Erythroblast (primary cell): ENCODE results near the gene HIC1.

Source experiments
- DNase-seq, 2 experiments: peaks; one replicate each; lab custom pipeline; 2025; lab: John Stamatoyannopoulos, UW
- GATA1 ChIP-seq: IDR thresholded peaks from 2 replicates; pipeline ENCODE4 v1.6.1; 2011; ENCODE audit warnings: low read depth, mild to moderate bottlenecking, control low read depth, low read length, moderate library complexity
- POLR2A ChIP-seq: IDR thresholded peaks from 2 replicates; pipeline ENCODE4 v1.6.1; 2011; ENCODE audit warnings: mild to moderate bottlenecking, low read length

Gene HIC1

DNA sequence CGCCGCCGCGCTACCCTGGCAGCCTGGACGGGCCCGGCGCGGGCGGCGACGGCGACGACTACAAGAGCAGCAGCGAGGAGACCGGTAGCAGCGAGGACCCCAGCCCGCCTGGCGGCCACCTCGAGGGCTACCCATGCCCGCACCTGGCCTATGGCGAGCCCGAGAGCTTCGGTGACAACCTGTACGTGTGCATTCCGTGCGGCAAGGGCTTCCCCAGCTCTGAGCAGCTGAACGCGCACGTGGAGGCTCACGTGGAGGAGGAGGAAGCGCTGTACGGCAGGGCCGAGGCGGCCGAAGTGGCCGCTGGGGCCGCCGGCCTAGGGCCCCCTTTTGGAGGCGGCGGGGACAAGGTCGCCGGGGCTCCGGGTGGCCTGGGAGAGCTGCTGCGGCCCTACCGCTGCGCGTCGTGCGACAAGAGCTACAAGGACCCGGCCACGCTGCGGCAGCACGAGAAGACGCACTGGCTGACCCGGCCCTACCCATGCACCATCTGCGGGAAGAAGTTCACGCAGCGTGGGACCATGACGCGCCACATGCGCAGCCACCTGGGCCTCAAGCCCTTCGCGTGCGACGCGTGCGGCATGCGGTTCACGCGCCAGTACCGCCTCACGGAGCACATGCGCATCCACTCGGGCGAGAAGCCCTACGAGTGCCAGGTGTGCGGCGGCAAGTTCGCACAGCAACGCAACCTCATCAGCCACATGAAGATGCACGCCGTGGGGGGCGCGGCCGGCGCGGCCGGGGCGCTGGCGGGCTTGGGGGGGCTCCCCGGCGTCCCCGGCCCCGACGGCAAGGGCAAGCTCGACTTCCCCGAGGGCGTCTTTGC lies 3.1 kb downstream of the HIC1 start:
- DNase-seq = peak; percentile 34 to 42

DNA sequence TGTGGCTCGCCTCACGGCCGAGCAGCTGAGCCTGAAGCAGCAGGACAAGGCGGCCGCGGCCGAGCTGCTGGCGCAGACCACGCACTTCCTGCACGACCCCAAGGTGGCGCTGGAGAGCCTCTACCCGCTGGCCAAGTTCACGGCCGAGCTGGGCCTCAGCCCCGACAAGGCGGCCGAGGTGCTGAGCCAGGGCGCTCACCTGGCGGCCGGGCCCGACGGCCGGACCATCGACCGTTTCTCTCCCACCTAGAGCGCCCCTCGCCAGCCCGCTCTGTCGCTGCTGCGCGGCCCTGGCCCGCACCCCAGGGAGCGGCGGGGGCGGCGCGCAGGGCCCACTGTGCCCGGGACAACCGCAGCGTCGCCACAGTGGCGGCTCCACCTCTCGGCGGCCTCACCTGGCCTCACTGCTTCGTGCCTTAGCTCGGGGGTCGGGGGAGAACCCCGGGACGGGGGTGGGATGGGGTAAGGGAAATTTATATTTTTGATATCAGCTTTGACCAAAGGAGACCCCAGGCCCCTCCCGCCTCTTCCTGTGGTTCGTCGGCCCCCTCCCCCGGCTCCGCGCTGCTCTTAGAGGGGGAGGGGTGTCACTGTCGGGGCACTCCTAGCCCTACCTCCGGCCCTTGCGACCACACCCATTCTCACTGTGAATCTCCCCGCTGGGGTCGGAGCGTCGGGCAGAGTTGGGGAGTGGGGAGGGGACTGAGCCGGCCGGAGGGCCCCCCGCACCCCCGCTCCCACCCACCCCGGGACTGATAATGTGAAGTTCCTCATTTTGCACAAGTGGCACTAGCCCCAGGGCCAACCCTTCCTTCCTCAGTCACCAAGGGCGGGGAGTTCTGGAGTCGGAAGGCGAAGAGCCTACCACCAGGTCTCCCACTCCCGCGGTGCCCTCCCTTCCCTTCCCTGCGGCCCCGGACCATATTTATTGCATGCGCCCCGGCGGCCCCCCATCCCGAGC lies 4.0 kb downstream of the HIC1 start:
- peak; percentile 78 to 88 for DNase-seq
- TF ChIP-seq POLR2A (no peak), GATA1 (no peak)

More for the DNA sequence above, 3.1 kb downstream of the HIC1 start:
- TF ChIP-seq GATA1 = no peak
- TF ChIP-seq POLR2A = no peak

DNA sequence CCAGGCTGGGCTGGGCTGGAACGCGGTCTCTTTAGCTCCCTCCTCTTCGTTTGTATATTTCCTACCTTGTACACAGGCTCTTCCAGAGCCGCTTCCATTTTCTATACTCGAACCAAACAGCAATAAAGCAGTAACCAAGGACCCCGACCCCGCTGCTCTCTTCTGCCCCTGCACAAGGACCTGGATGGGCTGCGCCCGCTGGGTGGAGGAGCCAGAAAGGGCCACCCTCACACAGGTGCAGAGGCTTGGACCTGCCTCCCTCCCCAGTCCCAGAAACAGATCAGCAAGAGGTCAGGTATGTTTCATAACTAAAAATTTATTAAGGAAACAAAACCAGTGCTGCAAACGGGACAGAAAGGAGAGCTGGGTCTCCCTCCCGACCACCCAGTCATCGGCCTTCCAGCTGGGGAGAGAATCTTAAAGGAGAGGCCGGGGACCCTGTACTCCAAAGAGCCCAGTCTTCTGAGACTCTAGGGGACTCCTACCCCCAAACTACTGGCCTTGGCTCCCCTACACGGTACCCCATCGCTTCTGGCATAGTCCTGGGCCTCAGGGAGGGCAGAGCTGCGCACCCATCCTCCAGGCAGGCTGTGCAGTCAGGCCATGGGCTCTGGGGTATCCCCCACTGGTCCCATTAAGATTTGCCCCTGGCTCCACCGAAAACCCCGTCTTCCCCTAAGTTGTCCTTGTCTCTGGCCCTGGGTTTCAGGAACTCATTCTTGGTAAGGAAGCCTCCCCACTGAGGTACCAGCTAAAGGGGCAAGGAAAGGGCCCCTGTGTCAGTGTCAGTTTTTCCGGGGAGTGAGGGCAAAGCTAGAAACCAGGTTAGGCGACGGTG lies 4.9 kb downstream of the HIC1 start:
- TF ChIP-seq GATA1 = no peak
- no peak for TF ChIP-seq POLR2A
- no peak for DNase-seq

DNA sequence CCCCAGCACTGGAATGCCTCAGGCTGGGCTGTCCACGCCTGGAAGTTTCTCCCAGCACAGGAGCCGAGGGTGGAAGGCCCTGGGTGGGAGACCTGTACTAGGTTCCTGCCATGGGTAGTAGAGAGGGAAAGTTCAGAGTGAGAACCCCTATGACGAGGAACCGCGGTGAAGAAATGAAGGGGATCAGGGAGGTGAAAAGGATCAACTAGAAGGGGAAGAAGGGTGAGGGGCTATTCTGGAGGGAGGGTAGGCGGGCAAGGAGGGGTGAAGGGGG lies 5.4 kb downstream of the HIC1 start:
- TF ChIP-seq POLR2A = no peak
- DNase-seq = no peak

DNA sequence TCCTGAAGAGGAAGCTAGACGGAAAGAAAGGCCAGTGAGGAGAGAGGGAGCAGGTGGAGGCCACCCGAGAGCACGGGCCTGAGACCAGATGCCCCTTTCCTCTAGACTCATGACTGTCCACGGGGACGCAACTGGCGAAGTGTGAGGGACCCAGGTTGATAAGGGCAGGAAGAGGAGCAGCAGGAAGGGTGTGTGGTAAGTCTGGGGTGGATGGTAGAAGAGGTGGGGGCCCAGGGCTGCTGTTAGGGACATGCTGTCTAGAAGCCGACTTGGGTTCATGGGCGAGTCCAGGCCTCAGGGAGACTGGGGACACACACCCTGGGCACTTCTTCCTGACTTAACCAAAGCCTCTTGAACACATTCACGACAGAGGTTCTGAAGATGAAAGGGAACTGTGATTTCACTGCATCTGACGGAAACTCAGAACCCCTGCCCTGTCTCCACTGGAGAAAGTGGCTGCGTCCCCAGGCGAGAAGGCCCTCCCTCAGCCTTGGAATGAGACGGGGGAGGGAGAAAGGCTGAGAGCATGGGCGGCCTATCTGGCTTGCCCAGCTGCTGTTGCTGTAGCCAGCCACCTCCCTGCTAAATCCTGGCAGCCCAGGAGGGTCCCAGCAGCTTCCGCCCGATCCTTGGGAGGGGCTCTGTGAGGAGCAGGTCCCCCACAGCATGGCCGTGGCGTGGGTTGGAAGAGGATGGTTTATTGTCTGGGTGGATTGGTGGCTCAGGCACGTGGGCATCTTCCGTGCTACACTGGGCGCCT lies 6.0 kb downstream of the HIC1 start:
- no peak for TF ChIP-seq GATA1
- TF ChIP-seq POLR2A = no peak
- DNase-seq = no peak

DNA sequence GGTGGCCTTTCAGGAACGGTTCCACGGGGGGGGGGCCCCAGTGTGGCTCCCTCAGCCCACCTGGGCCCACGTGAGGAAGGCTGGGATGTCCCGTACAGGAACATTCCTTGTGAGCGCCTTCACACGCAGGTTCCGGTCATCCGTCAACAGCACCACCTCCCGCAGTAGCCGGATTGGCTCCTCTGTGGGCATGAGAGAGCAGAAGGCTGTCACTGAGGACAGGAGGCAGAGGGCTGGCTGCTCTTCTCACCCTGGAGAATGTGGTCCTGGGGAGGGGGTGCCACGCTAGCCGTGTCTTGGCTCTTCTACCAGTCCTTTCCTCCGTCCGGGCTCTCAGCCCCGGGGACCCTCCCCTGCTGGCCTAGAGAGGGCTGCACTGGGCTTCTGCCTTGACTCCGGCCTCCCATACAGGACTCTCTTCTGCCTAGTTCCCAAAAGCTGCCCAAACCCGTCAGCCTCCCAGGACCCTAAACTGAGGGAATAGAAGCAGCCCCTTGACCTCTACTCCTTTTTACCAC lies 6.6 kb downstream of the HIC1 start:
- DNase-seq = no peak
- TF ChIP-seq POLR2A (no peak), GATA1 (no peak)

DNA sequence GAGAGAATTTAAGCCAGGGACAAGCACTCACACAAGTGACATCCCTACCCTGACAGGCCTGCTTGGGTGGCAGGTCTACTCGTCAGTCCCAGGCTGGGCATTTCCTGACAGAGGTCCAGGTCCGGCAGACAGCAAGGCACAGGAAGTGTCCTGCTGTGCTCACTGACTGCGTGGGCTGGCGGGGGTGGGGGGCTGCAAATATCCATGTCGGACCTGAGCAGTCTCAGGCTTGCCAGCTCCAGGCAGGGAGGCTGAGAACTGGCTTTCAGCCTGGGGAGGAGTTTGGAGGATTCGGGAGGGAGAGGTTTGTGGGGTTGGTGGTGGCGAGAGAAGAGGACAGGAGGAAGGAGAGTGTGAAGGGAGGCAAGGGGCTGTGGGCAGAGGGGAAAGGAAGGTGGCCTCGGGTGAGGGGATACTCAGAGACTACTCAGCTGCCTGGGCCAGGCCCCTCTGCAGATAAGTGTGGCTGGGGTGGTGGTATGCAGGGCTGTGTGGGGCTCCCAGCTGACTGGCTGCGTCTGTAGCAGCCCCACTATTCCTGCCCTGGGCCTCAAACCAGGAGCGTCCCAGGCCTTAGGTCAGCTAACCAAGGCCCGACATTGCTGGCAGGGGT lies 7.8 kb downstream of the HIC1 start:
- no peak for DNase-seq

DNA sequence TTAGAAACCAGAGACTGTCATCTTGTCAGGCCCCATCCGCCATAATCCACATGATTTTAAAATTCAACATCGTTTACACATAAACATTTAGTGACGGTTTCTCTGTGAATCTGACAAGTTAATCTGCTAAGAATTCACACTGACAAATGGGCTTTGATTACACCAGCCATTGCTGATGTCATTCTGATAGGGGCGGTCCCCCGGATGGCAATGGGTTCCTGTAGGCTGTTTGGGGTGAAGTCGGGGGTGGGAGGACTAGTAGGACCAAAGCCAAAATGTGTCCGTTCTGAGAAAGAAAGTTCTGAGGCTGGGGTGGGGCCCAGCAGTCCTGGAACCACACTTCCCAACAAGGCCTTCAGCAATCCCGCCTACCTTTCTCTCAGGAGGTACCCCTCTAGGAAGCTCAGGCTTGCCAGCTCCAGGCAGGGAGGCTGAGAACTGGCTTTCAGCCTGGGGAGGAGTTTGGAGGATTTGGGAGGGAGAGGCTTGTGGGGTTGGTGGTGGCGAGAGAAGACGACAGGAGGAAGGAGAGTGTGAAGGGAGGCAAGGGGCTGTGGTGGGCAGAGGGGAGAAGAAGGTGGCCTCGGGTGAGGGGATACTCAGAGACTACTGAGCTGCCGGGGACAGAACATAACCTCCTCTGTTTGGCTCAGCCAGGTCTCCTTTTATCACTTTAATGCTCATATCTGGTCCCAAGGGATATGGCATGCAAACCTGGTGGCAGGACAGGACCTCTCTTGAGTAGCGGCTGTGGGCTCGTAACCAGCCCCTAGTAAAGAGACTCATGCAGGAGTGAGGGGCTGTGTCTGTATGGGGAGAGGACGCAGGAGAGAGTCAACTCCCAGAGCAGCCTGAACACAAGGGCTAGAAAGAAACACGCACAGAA lies 8.6 kb downstream of the HIC1 start:
- TF ChIP-seq POLR2A (no peak), GATA1 (no peak)
- DNase-seq = no peak

More for the DNA sequence above, 7.8 kb downstream of the HIC1 start:
- TF ChIP-seq POLR2A (no peak), GATA1 (no peak)

DNA sequence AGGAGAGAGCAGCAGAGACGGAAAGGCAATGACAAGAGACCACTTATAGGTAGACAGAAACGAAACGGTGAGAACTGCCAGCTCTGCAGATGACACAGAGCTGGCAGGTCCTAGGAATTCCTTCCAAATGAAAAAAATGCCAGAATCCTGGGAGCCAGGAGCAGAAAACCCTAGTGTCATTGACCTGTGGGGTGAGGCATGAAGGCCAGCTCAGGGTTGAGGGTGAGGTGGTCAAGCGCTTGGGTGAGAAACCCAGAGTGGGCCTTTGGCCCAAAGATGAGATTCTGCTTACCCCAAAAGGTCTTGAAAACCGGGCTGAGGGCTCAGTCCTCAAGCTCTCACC lies 9.2 kb downstream of the HIC1 start:
- TF ChIP-seq GATA1 = no peak
- TF ChIP-seq POLR2A = no peak
- DNase-seq = no peak

DNA sequence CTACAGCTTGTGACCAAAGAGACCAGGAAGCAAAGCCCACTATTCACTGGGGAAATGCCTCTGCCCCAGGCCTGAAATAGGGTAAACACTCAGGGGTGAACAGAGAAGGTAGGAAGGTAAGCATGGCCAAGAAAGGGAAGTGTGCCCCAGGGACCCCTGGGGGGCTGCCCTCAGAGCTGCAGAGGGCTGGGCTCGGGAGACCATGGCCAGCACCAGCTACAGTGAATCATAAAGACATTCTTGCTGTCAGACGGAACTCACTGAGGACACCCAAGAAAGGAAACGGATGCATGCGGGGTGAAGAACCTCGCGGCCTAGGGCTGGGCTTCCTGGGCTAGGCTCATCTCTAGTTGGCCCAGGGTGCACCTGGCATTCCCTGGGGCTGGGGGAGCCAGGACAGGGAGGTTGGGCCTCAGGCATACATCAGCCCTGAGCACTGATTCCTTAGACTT lies 9.6 kb downstream of the HIC1 start:
- no peak for DNase-seq
- TF ChIP-seq GATA1 (no peak), POLR2A (no peak)

DNA sequence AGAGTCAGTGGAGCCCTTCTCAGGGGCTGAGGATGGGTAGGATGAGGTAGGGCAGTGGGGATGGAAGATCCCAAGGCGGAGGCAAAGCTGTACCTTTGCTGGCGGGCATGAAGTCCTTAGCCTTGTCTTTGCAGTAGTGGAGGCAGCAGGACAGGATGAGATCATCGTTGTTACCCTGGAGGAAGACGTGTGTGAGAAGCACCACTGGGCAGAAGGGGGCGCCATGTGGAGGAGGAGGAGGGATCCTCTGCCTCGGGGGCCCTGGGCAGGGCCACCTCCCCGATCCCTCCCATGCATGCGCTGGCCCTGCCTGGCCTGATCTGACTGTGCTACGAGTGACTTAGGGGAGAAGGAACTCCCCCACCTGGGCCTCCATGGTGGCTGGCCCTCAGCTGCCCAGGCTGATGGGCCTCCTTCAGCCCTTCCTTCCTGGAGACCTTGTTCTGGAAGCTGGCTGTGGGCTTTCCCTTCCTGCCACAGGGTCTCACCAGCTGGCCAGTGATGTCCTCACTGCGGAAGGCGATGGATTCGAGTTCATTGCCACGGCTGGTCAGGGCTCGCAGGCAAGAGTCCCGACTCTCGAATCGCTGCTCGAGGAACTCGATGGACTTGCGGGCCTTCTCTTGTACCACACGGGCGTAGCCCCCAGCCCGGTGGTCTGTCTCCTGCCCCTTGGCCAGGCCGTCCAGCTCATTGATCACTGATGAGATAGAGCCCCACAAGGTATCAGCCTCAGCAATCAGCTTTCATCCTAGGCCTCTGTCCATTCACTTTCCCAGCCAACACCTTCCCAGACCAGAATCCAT lies 10.3 kb downstream of the HIC1 start:
- DNase-seq = peak; percentile 58 to 70
- TF ChIP-seq POLR2A (no peak), GATA1 (no peak)
